ENCODE measurements around the gene LMF1. TPM values are rescaled to one million over a fixed set of nuclear protein-coding genes. Genes with fewer than 3 reads are reported as not detected.
A peak's percentile ranks its signal among the peaks of the same experiment; 100 is the strongest.

Gene LMF1
- total and polyA plus RNA-seq, 2 of the 8 experiments (the other 6 are each of a cell fraction or from before 2014, with no cell fraction given): 3.5 to 9.1 TPM

- TF ChIP-seq EZH2 (IDR thresholded peaks at IDR 0.05; ENCODE audit: low read depth, low read length, severe bottlenecking) (peak; percentile 81), TEAD4 (IDR thresholded peaks at IDR 0.05; ENCODE audit: low read depth, low read length) (no peak), ASH2L (IDR thresholded peaks at IDR 0.05; ENCODE audit: low read length) (no peak), RBBP5 (IDR thresholded peaks at IDR 0.05; ENCODE audit: borderline replicate concordance, low read depth, low read length) (no peak), KDM4A (IDR thresholded peaks at IDR 0.05; ENCODE audit: low read depth, low read length, severe bottlenecking) (peak; percentile 85), SUZ12 (IDR thresholded peaks at IDR 0.05; ENCODE audit: low read length) (peak; percentile 60), SRF (IDR thresholded peaks at IDR 0.05; ENCODE audit: low read depth, low read length) (no peak), TAF1 (IDR thresholded peaks at IDR 0.05; ENCODE audit: low read depth, low read length) (no peak), RFX5 (IDR thresholded peaks at IDR 0.05; ENCODE audit: borderline replicate concordance, low read depth, low read length) (no peak), CHD7 (IDR thresholded peaks at IDR 0.05; ENCODE audit: insufficient replicate concordance, low read length) (no peak)
Observed at GRCh38 chr16:982145-983043, 11.6 kb upstream of the LMF1 start (continued).

Measured in H1 (cell line).